GM12801 (cell line): ENCODE data around the gene DPYD.

Source experiments
- TF ChIP-seq, protein P1 (sequence below): IDR thresholded peaks from one replicate; pipeline ENCODE4 v1.5.1; 2011; ENCODE audit warnings: control low read depth; ENCODE audit not compliant: insufficient read length; ENCODE audit errors: extremely low read depth

DPYD gene

DNA sequence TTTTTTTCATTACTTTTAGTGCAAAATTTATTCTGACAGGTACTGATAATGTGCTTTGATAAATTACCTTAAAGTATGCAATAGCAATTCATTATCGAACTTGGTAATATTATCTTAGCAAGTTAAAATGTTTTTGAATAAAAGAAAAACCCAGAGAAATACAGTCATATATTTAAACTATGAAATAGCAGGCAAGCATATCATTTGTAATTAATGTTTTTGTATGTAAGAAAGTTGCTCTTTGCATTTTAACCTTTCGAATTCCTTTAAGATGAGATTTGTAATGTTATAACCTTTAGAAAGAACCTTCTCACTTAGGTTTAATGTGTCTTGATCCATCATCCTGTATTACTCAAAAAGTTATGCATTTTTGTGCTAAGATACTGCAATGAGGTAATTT is 613.7 kb downstream of the DPYD start:
- TF ChIP-seq, protein P1, sequence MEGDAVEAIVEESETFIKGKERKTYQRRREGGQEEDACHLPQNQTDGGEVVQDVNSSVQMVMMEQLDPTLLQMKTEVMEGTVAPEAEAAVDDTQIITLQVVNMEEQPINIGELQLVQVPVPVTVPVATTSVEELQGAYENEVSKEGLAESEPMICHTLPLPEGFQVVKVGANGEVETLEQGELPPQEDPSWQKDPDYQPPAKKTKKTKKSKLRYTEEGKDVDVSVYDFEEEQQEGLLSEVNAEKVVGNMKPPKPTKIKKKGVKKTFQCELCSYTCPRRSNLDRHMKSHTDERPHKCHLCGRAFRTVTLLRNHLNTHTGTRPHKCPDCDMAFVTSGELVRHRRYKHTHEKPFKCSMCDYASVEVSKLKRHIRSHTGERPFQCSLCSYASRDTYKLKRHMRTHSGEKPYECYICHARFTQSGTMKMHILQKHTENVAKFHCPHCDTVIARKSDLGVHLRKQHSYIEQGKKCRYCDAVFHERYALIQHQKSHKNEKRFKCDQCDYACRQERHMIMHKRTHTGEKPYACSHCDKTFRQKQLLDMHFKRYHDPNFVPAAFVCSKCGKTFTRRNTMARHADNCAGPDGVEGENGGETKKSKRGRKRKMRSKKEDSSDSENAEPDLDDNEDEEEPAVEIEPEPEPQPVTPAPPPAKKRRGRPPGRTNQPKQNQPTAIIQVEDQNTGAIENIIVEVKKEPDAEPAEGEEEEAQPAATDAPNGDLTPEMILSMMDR = no peak

GRCh38 chr1:97306504-97306903 is 614.3 kb downstream of the DPYD start:
- TF ChIP-seq, protein P1 = no peak

DNA sequence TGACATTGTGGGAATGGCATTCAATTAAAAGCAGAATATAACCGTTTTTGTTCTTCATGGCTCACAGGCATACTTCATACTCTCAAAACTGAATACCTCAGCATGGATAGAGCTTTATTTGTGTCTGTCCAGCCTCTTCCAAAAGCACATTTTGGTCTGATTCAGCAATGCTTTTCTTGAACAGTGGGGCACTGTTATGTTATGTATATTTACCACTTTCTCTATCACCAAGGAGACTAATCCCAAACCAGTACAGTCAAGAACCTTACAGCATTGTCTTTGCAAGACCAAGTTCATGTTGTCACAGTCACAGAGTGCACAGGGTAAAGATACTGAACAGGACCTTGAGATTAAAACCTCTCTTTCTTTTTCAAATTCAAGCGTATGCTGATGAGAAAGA is 616.5 kb downstream of the DPYD start:
- TF ChIP-seq, protein P1 = no peak

- TF ChIP-seq, protein P1 = no peak
Measured at GRCh38 chr1:97298966-97299365, 621.9 kb downstream of the DPYD start.

DNA sequence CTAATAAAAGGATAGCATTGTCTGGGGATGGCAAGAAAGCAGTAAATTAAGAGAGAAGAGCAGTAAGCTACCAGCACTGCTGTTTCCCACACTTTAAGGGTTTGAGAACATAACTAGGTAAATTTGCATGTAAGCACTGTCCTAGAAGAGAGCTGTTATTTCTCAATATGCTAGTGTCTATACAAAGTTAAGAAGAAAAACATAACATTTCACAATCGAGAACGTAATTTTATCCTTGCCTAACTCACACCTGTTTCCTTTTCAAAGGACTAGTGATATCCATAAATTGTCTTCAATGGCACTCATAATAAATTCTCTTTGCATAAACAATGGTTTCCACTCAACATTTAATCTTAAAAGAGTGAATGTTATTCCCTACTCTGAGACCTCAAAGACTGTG is 623.2 kb downstream of the DPYD start:
- TF ChIP-seq, protein P1 = no peak

- TF ChIP-seq, protein P1 = no peak
Measured at GRCh38 chr1:97281962-97282361, 638.9 kb downstream of the DPYD start.

DNA sequence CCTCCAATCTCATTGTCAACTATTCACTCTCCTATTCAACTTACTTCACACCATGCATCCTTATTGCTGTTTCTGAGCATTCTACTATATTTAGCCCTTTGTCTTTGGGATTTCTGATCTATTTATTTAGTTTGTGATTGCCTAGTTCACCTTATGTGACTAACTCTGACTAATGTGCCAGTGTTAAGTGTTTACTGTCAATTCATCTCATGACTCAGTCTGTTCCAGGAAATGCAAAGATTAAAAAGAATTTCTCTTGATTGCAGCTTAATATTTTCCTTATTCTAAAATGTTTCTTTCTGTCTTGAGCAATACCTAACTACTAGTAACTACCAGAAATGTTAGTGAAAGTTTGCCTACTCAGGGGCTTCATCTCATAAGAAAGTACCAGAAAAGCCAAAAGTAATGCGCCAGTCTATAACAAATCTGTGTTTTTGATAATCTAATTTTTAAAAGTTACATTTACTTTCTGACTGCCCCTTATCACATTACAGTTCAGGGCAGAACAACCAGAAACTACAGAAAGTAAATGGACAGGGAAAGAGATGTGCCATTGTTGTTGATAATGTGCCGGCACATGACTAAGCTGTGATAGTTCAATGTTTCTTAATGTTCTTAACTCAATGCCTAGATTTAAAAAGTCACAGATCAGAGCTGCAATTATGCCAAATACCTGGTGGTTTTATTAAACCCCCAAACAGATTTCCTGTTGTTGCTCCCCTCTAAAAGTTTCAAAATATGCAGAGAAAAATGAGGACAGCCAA is 642.8 kb downstream of the DPYD start:
- TF ChIP-seq, protein P1 = no peak
